Activated gamma-delta T cell treated with anti-CD3 and anti-CD28 coated beads, Interleukin-2, amount 50 U/mL, for 16 hours (primary cell): ENCODE measurements around the gene CTSD.

Experiments used
- DNase-seq: peaks from one replicate; pipeline ENCODE4 v3.0.0-alpha.2; 2020; ENCODE audit warnings: low read depth

CTSD gene

DNA sequence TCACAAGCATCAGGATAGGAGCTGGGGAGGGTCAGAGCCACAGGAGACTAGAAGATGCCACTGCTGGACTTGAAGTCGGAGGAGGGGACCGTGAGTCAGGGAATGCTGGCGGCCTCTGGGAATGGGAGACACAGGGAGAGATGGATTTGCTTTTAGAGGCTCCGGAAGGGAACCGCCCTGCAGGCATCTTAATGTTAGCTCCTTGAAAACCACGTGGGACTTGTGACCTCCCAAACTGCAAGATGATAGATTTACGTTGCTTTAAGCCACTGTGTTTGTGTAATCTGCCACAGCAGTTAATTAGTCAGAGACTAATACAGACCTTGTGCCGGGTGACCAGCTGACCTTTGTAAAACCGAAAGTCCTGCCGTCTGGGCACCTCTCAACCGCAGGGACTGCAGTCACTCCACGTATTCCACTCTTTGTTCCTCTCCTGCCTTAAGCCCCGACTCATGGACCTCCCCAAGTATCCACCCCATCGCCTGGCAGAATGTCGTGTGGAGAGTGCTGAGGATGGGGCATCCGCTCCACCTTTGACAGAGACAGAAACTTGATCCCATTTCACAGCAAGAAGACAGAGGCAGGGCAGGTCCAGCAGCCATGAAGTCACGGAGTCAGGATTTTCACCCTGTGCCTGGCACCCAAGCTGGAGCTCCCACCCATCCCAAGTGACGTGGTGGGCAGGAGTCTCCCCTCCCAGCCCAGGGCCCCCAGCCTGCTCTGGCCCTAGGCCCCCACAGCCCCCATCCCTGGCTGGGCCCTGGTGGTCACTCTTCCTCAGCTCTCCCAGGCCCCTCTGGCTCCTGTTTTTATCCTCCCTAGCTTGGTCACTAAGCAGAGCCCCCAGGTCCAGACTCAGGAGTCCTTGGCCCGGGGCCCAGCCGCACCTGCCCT lies 19.4 kb upstream of the CTSD start:
- DNase-seq: no peak

GRCh38 chr11:1782031-1782590 lies 18.4 kb upstream of the CTSD start:
- no peak for DNase-seq

DNA sequence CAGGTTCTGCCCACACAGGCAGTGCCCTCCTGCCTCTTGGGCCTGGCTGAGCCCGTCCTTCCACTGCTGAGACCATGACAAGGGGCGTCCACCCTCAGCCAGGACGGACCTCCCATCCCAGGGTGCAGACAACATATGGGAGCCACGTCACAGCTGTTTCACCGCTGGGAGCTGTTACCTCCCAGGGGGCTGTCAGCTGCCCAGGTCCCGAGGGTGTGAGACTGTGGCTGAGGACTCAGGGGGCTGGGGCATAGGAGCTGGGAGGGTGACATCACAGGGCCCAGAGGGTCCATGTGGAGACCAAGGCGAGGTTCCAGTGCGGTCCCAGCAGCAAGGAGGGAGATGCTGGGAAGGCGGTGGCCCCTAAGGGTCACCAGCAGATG lies 17.9 kb upstream of the CTSD start:
- no peak for DNase-seq

DNA sequence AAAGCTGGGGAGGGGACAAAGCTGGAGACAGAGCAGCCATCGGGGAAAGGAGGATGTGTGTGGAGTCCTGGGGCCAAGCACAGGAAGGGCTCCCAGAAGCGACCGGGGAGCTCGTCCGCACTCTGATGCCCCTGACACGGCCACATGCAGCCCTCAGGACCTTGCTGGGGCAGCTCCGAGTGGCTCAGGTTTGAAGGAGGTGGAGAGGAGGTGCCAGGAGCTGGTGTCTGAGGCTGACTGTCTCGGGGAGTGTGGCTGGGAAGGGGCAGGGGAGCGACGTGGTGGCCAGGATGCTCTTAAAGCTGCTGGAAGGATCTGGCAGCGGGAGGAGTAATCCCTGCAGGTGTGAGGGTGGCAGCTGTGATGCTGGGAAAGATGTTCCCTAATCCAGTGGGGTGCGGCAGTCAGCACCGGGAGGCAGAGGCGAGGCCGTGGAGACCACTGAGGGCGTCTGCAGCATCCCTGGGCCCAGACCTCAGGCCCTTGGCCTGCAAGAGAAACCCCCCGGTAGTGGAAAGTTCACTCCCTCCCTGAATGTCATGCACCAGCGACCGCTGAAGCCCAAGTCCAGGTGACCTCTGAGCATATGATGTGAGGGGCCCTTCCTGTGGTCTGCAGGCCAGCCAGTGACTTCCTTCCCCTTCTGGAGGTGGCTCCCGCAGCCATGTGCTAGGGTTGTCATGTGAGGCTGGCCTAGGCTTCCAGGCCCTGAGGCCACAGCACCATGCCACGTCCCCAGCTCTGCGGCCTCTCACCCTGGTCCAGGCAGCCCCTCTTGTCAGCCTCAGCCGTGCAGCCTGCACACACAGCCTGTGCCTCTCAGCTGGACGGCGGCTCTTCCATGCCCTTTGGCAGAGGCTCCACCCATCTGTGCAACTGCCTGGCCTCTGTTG lies 17.2 kb upstream of the CTSD start:
- DNase-seq: no peak

GRCh38 chr11:1779806-1780699 lies 16.3 kb upstream of the CTSD start:
- DNase-seq: no peak

DNA sequence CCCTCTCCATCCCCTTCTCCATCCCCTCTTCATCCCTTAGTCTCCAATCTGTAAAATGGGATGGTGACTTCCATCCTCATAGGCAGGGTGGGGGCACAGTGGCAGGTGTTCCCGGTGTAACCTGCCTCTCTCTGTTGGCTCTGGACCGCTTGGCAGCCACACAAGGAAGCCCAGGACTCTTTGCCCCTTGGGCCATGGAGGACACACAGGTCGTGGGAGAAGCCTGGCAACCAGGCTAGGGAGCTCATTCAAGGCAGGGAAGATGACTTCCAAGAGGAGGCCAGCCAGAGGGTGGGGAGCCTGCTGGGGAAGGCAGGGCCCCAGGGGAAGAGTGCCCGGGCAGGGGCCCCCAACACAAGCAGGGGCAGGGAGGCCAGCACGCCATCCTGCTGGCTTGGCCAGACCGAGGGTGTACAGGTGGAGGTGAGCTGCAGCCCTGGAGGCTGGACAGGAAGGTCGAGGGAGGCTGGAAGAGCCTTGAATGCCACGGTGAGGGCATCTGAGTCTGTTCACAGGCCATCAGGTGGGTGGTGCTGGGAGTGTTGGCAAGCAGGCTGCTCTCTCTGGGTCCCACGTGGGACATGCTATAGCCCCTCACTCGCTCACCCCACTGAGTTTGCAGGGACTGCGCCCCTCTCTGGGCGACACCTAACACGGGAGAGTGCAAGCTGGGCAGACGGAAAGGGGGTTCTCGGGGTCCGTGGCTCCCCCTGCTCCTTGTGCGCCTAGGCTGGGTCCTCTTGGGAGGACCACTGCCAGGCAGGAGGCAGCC lies 15.5 kb upstream of the CTSD start:
- no peak for DNase-seq

DNA sequence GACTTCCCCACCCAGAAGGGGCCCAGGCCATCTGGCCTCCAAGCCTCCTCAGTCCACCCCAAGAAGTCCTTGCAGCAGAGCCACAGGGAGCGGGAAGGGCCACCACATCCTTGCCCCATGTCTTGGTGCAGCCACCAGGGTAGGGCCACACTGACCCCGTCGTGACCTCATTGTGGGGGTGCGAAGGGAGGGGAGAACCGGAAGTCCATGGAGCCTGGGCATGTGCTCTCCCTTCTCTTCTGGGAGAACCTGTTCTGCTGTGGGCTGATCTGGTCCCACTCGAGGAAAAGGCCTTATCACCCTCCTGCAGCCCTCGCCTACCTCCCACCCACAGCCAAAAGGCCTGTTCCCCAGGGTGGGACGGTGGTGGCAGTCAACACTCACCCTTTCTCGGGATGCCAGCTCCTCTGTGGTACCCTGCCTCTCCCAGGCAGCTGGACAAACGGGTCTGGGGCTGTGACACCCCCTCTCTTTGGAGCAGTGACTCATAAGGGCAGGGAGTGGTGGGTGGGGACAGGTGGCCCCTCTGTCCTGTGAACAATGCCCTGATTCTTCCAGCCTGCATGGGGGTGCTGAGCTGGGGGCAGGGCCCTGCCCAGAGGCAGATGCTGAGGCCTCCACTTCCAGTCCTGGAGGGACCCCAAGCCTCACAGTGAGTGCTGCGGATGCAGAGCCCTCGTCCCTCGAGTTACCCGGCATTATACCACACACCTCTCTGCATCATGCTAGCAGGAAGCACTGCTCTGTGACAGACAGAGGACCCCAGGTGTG lies 14.6 kb upstream of the CTSD start:
- DNase-seq: no peak

DNA sequence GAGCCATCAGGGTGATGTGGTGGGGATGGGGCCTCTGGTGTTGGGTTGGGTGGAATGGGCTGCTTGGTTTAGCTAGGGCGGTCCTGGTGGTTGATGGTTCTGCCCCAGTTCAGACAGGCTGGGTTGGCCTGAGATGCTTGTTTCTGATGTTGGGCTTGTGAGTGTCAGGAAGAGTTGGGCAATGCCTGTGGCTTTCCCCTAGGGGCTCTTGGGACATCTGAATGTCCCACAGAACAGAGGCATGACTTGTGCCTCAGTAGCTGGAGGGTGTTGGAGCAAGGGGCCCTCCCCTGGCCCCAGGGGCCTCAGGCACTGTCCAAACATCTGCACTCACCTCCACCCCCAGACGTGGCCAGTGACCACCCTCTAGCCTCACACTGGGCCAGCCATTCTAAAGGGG lies 14.0 kb upstream of the CTSD start:
- DNase-seq: no peak

- DNase-seq: no peak
Measured at GRCh38 chr11:1776944-1777715, 13.4 kb upstream of the CTSD start.

DNA sequence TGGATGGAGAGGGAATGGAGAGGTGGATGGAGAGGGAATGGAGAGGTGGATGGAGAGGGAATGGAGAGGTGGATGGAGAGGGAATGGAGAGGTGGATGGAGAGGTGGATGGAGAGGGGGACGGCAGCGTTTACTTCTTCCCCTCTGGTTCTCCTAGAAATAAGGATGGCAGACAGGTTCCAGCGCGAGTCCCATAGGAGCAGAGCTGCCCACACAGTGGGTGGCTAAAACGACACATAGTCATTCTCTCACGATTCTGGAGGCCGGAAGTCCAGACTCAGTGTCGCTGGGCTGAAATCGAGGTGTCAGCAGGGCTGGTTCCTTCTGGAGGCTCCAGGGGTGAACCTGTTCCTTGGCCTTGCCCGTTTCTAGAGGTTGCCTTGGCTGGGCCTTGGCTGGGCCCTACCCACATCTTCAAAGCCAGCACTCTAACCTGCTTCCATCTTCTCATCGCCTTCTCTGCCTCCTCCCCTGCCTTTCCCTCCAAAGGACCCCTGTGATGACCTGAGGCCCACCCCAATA lies 12.7 kb upstream of the CTSD start:
- DNase-seq: no peak

DNA sequence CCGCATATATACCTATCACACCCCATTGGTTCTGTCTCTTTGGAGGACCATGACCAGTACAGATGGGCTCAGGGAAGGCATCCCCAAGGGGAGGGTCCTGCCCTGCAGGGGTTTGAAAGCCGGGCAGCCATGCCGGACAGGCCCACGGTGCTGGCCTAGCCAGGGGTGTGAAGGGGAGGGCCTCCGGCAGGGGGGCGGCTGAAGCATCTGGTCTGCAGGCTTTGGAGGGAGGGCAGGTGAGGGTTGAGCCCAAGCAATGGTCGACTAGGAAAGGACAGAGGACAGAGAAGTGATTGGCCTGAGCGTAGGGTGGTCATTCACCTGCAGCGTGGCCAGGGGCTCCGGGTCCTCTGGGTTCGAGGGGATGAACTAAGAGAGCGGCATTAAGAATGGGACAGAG lies 11.2 kb upstream of the CTSD start:
- no peak for DNase-seq

GRCh38 chr11:1773994-1774550 lies 10.3 kb upstream of the CTSD start:
- DNase-seq: no peak

DNA sequence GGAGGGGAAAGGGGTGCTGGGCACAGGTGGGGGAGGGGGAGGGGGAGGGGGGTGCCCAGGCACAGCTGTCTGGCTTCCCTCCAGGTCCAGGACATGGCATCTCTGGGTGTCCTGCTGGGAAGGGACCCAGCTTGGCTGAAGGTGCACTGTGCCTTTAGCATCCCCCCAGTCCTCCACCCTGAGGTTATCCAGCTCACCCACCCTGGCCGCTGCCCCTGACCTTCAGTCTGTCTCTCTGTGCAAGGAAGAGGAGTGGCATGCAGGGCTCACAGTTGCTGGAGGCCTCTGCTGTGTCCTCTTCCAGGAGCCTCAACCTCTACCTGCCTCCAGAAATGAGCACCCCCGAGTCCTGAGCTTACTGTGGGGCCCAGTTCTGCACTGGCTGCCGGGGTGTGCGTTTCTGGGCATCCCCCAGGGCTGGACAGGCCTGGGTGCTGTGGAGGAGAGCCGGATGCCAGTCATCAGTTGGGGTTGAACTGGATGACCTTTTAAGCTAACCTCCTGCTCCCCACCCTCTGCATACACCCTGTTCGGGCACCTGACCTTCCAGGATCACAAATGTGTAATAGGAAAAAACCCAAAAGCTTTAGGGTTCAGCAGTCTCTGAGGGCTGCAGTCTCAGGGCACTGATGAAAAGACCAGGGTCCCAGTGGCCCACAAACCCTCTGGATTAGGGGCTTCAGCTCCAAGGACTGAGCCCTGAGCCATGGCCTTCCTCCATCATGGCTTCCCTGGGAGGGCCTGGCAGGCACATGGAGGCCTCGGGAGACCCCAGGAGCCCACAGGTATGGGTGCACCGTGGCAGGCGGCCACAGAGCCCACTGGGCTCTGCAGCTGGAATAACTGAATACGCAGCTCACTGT lies 9.6 kb upstream of the CTSD start:
- no peak for DNase-seq

DNA sequence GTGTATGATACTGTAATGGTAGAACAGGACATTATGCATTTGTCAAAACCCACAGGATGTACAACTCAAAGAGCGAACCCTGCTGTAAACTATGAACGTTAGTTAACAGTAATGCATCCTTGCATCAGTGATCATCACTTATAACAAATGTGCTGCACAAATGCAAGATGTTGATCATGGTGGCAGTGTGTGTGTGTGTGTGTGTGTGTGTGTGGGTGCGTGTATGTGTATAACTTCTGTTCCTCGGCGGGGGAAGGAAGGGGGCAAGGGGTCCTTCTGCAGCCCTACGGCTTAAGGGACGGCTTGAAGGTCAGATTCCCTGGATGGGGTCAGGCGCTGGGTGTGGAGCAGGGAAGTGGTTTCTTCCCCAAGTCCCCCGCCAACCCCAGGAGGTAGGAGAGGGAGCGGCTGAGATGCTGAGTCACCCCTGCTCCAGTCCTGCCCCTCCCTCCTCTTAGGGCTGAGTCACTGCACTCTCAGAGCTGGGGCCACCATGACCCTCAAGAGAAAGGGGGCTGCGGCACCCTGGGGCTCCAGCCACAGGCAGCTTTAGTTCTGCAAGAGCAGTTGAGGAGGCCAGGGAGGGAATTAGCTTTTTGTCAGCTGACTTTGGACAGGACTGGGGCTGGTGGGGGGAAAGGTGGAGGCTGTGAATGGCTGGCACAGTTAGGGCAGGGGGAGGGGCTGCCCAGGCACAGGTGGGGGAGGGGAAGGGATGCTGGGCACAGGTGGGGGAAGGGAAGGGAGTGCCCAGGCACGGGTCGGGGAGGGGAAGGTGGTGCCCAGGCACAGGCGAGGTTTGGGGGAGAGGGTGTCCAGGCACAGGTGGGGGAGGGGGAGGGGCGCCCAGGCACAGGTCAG lies 8.8 kb upstream of the CTSD start:
- peak; percentile 50 for DNase-seq

- no peak for DNase-seq
Measured at GRCh38 chr11:1771700-1772099, 8.0 kb upstream of the CTSD start.

DNA sequence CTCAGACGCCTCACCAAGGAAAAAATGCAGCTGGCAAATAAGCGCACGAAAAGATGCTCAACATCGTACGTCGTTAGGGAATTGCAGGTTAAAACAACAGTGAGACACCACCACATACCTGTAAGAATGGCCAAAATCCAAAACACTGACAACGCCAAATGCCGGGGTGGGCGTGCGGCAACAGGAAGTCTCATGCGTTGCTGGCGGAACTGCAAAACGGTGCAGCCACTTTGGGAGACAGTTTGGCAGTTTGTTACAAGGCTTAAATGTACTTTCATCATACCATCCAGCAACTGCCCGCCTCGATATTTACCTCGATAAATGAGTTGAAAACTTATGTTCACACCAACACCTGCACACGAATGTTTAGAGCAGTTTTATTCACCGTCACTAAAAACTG lies 7.5 kb upstream of the CTSD start:
- no peak for DNase-seq

- no peak for DNase-seq
Measured at GRCh38 chr11:1770528-1770927, 6.8 kb upstream of the CTSD start.
